ACHN (cell line): ENCODE measurements around the gene ZNF831.

Experiments
- DNase-seq: peaks from one replicate; pipeline ENCODE4 v3.0.0-alpha.2; 2015
- in situ Hi-C: cut with HindIII; loops from 2 replicates; pipeline ENCODE4 v1.10.0; 2017; ENCODE audit warnings: low sequenced_read_pairs, low pct_ligation_motif_present, low pct_unique_long_range_greater_than_20kb

Gene ZNF831

DNA sequence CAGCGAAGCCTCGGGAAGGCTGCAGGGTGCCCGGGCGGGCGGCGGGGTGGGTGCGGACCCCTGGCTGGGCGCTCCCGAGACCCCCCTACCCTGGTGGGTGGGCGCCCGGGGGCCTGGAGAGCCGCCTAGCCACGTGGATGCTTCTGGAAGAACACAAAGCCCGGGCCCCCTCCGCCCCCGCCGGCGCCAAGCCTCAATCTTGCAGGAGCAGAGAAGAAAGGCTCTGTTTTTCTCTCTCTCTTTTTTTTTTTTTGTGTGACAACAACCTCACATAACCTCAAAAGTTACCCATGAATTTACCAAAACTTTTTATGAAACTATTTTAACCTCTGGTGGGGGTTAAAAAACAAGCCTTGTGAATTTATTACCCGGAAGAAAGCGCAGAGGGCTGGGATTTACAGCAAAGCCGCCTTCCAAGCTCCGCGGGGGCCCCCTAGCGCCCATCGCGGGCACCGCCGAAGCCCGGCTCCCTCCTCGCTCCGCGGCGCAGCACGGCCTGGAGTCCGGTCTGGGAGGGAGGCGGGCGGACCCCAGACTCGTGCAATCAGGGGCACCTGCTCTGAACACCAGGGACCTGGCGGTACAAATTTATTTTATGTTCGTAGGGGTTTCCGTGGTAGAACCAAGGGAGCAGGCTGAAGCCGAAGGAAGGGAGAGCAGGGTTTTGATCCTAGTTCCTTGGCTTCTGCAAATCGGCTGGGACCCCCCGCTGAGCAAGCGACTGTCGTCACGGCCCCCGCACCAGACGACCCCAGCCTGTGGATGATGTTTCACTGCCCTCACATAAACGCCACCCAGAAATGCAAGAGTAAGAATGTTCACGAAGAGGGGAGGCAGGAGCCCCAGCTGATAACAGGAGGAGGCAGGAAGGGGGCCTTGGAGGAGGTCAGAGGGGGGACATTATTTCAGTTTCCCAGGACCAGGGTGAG lies 58.9 kb downstream of the ZNF831 start:
- in situ Hi-C loops: no loop called here
- peak; percentile 63 for DNase-seq

DNA sequence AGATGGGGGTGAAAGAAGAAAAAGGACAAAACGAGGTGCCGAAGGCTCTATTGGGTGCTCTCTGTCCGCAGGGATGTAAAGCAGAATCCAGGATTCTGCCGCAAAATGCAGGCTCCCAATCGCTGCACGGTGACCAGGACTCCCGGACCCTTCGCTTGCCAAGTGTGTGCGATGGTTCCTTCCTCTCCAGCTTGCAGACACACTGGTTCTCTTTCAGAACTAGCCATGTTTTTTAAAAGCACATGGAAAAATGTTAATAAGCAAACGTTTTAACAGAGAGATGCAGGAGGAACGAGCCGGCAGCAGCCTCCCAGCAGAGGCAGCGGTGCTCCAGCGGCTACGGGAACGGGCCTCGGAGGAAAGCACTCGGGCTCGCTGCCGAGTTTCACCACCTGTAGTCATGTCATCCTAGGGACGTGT lies 59.6 kb downstream of the ZNF831 start:
- in situ Hi-C loops: no loop called here
- no peak for DNase-seq

DNA sequence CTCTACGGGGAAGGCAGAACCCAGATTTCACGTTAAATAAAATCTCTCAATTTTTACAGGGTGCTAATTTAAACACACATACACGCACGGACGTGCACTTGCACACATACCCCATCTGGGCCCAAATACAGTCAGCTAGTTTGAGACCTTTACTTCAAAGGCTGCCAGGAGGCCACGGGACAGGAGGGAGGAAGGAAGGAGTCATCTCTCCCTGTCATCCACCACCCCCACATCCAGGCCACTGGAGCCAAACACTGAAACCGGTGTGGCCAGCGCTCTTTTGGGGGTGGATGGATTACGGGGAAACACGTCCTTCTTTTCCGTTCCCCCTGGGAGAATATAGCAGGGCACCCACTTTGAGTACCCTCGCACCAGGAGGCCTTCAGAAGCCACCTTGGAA lies 60.1 kb downstream of the ZNF831 start:
- in situ Hi-C loops: no loop called here

DNA sequence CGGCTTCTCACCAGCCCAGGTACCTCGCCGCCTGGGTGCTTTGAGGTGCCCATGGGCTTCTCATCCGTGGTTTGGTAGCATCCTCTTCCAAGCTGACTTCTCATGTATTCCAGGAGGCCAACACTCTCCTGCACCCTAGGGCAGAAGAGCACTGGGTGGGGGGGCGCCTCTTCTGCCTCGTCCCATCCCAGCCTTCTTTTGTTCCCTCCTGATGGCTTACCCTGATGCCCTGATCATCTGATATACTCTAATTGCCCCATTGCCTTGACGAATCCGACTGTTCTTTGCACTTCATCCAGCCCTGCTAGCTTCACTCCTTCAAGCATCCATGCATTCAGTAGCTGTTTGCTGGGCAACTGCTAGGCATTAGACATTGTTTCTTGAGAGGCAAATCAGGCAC lies 60.6 kb downstream of the ZNF831 start:
- in situ Hi-C loops: no loop called here
- DNase-seq: no peak

More for the DNA sequence above, 60.1 kb downstream of the ZNF831 start:
- no peak for DNase-seq

DNA sequence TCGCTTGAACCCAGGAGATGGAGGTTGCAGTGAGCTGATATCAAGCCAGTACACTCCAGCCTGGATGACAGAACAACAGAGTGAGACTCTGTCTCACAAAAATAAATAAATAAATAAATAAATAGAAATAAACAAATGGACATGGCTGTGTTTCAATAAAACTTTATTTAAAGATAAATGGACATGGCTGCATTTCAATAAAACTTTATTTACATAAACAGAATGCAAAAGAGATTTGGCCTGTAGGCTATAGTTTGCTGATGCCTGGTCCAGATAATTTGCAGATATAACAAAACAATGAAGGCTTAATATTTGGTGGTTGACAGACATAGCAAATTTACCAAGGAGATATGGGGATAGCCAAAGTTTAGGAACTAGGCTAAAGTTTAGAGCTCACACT lies 66.8 kb downstream of the ZNF831 start:
- DNase-seq: no peak
- in situ Hi-C loops: no loop called here

DNA sequence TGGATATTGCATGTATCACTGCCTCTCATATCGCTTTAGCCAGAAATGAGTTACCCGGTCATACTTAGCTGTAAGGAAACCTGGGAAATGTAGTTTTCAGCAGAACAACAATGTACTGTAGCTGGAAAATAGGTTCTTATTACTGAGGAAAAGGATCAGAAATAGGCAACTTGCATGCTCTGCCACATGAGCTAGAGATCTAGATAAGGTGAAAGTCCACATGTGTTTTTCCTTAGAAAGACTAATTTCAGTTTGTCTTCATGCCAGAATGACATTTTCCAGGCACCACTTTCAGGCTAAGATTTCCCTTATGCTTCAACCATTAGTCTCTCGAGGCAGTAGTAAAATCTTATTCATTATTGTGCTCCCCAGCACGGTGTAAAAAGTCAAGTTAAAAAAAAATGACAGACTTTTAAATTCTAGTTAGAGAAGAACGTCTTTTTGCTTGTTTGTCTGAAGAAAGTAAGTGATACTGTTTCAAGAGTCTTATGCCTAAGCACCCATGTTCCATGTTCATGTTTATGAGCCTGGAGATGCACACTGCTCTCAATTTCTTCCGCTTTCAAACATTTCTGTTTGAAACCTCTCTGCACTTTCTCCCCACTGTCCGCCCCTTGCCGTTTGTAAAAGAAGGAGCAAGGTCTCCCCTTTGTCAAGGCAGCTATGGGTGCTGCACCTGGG lies 67.6 kb downstream of the ZNF831 start:
- DNase-seq: no peak
- in situ Hi-C loops: no loop called here

DNA sequence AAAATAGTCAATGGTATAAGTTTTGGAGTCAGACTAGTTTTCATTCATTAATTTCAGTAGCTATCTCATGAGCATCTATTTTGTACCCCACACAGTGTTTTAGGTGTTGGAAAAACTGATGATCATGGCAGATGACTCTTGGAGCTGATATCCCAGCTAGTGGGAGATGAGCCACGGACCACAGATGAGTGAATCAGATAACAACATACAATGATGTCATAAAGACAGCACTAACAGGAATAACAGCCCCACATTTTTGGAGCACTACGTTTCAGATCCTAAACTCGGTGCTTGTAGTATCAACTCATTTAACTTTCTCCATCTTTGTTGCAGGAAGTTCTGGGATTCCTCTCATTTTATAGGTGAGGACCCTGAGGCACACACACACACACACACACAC lies 69.0 kb downstream of the ZNF831 start:
- in situ Hi-C loops: no loop called here
- DNase-seq: no peak

DNA sequence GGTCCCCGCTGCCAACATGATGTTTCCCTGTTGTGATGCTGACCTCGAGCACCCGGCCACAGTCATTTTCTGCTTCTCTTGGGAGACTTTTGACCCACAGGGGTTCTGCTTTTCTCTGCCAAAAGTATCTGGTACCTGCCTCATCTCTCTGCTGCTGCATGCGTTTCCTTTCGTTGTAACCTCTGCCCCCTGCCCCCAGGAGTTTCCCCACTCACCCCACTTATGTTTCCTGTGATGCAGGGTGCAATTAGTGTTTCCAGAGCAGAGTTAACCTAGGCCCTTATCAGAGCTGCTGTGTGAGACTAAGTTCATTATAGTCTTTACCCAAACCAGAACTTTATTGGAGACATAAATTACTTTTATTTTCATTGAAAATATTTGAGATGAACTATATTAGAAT lies 71.6 kb downstream of the ZNF831 start:
- in situ Hi-C loops: no loop called here
- DNase-seq: no peak

DNA sequence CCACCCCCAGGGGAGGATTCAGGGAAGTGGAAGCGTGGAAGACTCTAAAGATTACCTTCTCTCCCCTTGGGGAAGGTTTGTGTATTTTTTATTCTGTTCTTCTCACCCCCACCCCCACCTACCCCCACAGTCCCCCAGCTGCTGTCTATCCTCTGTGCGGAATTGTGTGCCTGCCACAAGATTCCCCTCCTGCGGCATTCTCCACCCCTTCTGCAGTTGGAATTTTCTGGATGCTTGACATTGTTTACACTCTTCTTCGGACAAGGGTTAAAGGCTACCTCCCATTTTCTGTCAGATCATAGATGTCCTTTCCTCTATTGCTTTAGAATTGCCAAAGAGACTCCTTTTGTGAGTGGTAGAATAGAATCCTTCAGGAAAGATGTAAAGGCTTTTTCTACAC lies 76.4 kb downstream of the ZNF831 start:
- DNase-seq: no peak
- in situ Hi-C loops: no loop called here

DNA sequence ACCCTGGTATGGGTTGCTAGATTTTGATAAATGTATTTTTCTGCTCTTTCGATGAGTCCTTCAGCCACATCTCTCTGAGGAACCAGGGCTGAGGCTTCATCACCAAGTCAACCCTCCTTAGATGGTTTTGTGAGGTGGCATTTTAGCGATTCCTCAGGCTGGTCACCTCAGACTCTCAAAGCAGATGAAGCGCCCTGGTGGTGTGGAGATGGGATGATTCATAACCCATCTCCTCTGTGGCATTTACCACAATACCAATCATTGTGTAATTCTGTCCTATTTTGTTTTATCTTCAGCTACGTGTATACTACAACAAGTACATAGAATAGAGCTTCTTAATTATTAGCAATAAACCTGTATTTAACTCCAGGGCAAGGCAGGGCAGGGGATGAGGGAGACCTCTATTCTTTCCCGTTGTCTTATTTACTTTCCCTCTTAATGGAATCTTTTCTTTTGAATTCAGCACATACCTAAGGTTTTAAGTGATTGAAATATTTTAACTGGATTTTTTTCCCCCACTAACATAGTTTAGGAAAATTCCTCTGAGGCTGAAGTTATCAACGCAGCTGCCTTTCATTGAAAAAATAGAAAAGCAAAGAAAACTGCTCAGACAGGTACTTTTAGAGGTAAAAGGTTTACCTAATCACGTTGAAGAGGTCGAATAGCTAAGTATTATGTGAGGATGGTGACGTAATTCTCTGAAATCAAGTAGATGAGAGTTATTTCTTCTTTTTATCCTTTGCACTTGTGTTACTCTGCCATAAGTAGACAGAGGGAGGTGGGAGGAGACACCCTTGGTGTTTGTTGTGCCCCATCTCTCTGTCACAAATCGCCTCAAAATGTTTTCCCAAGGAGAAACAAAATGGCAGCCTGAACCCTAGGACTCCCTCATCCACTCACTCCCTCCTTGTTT lies 79.3 kb downstream of the ZNF831 start:
- DNase-seq: no peak
- in situ Hi-C loops: no loop called here

DNA sequence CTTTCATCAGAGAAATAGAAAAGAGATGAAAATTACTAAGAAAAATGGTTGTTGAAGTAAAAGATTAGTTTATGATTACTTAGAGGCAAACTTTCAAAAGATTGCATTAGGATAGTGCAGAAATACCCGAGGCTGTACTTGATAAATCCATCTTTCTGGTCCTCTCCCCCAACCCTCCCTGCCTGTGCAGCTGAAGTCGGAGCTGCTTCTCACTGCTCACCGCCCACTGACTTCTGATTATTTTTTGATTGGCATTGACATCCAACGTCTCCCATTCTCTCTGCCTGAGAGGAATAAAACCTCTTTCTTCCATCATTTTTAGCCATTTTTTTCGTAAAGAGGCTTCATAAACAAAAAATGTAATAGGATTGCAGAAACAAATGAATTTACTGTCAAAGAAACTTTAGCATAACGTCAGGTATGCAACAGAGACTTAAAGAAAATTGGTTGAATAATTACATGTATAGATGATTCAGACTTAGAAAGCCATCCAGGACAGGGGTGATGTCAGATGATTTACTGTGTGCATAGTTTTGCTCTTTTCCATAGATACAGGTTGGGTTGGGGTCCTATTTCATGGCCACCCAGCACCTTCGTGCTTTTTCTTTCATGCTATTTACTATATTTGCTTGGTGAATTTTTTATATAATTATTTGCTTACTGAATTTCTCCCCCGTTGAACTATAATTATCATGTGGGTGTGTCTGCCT lies 83.2 kb downstream of the ZNF831 start:
- DNase-seq: no peak
- in situ Hi-C loops: no loop called here

DNA sequence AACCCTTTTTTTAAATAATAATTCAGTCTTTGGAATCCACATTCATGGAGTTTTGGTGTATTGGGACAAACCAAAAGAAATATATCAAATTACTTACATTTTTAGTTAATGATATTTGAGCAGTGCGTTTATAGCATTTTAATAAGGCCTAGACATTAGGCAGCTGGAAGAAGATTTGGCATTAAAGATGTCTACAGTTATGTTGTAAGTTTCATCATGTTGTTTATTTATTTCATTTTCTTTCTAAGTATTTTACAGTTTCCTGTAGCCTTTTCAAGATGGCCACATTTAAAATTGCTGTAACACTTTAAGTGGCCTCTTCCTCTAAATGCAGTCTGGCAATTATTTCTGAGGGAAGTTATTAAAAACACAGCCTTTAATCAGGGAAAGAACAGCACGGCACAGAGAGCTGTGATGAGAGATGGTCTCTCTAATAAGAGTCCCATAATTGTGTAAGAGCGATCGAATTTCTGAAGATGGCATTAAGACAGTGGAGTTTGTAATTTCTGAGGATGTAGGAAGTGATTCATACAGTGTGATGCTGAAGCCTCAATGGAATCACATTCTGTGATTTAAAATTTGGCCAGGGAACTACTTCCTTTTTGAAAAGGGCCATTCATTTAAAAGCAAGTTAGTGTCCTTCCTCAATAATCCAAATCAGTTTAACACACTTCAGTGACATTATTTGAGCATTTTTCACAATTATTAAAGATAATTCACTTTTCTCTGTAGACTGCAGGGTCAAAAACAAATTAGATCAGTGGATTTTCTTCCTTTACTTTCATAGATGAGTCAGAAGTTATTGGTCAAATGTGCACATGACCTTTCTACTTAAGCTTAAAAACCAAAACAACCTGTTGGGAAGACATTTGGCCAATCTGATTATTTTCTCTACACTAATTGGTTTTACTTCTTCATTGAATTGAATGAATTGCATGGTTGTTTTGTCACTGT lies 84.4 kb downstream of the ZNF831 start:
- in situ Hi-C loops: no loop called here
- no peak for DNase-seq

DNA sequence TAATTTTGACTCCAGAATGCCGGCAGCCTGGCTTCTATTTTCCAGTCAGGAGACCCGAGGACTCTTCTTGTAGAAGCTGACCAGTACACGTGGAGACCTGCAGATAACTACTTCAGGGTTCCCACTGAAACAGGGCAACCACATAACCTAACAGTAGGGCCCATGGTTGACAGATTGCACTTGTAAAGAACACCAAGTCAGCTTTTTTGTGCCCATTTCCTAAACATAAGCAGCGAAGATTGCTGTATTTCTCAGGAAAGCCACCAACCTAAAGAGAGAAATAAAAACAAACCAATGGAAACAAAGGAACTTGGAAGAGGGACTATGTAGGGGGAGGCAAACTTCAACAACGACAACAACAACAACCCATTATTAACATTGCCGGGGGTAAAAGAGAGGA lies 86.7 kb downstream of the ZNF831 start:
- DNase-seq: no peak
- in situ Hi-C loops: no loop called here

DNA sequence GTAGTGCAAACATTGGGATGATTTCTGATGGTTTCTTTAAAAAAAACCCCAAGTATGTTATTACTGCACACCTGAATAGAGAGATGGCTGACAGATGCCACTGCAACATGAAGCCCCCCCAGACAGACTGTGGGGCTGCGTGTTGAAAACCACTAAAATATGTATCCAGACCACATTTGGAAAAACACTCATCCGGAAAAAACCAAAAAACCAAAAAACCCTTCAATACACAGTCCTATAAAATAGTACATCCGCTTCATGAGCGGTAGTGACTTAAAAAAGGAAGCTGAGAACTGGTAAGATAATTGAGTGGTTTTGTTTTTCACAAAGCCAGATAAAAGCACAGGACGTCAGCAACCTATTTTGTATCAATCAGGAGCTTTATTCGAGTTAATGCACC lies 89.7 kb downstream of the ZNF831 start:
- no peak for DNase-seq
- in situ Hi-C loops: no loop called here

DNA sequence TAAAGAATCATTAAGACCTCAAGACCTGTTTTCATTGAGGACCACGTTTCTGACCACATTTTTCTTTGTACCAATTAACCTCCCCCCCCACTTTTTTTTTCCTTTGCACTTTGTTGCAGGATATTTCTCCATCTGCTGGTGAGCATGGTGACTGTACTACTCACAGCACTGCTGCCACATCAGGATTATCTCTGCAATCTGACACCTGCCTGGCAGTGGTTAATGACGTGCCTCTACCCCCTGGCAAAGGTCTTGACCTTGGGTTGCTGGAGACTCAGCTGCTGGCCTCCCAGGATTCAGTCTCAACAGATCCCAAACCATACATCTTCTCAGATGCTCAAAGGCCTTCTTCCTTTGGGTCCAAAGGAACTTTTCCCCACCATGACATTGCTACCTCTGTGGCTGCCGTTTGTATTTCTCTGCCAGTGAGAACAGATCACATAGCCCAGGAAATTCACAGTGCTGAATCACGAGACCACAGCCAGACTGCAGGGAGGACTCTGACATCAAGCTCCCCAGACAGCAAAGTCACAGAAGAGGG lies 90.2 kb downstream of the ZNF831 start:
- in situ Hi-C loops: no loop called here
- no peak for DNase-seq

DNA sequence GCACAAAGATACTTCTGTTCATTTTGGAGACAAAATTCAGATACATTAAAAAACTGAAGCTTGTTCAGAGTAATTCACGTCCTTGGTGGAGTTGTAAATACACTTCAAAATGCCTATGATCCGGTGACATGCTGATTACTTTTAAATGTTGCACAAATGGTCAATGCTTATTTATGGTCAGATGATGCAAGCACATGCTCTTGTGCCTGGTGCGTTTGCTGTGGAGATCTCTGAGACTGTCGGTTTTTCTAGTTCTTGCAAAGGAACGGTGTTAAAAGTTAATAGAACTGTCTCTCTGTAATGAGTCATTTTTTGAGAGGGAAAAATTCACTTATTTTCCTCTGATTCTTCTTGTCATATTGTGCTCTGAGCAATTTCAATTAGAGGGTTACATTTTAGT lies 91.6 kb downstream of the ZNF831 start:
- in situ Hi-C loops: no loop called here
- no peak for DNase-seq

DNA sequence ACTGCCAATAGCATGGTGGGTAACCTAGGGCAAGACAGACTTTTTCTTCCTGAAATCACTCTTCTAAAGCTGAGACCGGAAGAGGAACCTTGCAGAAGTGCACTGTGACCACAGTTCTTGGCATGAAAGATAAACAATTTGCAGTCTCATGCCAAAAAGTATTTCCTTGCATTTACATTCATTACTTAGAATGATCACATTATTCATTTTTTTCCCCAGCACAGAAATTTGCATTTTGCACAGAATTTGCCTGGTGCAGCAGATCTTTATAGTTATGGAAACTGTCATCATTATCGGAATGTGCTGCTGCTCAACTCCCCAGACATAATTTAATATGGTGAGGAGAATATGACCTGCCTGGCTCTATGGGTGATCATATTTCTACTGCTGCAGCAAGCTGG lies 94.6 kb downstream of the ZNF831 start:
- in situ Hi-C loops: no loop called here
- DNase-seq: no peak
